Pancreas (tissue), 10 donors: ENCODE results near the gene CHD1. TPM values are rescaled to one million over a fixed set of nuclear protein-coding genes. Genes with fewer than 3 reads are reported as not detected.

Experiments
- ATAC-seq, 4 donors: fragments of 200-7000 bp; cut with Tn5 transposase; one replicate each; pipeline versions ENCODE4 v1.8.0 to v1.9.1; 2020; ENCODE audit warnings: mild to moderate bottlenecking in 4 of 4, moderate library complexity in 4 of 4
- DNase-seq, 6 donors: peaks; one replicate each; pipeline ENCODE4 v3.0.0-alpha.2; 2020
- FAIRE-seq: peaks from 2 replicates; lab custom pipeline; 2012; peaks lifted over from hg19 to GRCh38; lab: Jason Lieb, UNC
- H3K27ac ChIP-seq, 4 donors: fragments of 200-600 bp; sonication (generic); 1 replicate in 3 of 4; 2 replicates in 1 of 4; pipeline versions ENCODE4 v1.5.0 to v1.8.0; 2020
- H3K27me3 ChIP-seq, 4 donors: fragments of 200-600 bp; one replicate each; pipeline ENCODE4 v1.8.0; 2021
- H3K36me3 ChIP-seq, 3 donors: fragments of 200-600 bp; sonication (generic) in 1 of 3; one replicate each; pipeline versions ENCODE4 v1.5.0 to v1.8.0; 2020 to 2021
- H3K4me1 ChIP-seq, 3 donors: fragments of 200-600 bp; one replicate each; pipeline ENCODE4 v1.8.0; 2021
- H3K4me3 ChIP-seq, 4 donors: fragments of 200-600 bp; sonication (generic) in 2 of 4; one replicate each; pipeline versions ENCODE4 v1.5.0 to v1.8.0; 2020 to 2021
- H3K9me3 ChIP-seq, 4 donors: fragments of 200-600 bp; one replicate each; pipeline ENCODE4 v1.8.0; 2021
- WGBS, 2 donors: extraction: QIAGEN DNeasy Blood & Tissue Kit; methylation state at CpG; one replicate each; pipeline ENCODE4 v1.1.7; 2013; 5-methylcytosine and 5-hydroxymethylcytosine counted together
- intact Hi-C, 3 donors: fragments of 100-400 bp; cut with DNase I; formaldehyde crosslinking; loops; one replicate each; pipeline versions ENCODE4 v1.11.1 to v1.14.2; 2022
- polyA plus RNA-seq, 2 donors: library from polyadenylated mRNA; stranded (reverse); fragments of 200-250 nt; gene quantifications; one replicate each; pipeline ENCODE4 v1.2.3, GENCODE V29; 2013
- total RNA-seq, 6 donors: library from RNA; stranded (reverse); fragmentation: NEBNext Ultra II Directional in 4 of 6; extraction: Animal tissue kit (Norgen Biotek cat#: 25700) in 4 of 6; gene quantifications; one replicate each; pipeline versions ENCODE4 v1.2.1 to v1.2.4, GENCODE V29; 2021 to 2023
- TF ChIP-seq, protein P1 (sequence below), 4 donors: fragments of 200-600 bp; sonication (generic) in 3 of 4; IDR thresholded peaks; one replicate each; pipeline versions ENCODE4 v1.5.0 to v1.8.0; 2021; ENCODE audit warnings: antibody characterized with exemption in 4 of 4
- donor health status: healthy with polysubstance abuse.
- donor health status: DM: no; HTN: no; CAD: no; lungs with moderate emphysema.
- donor health status: DM: no; HTN: no; CAD: no.
- donor health status: control.
- donor health status: control.
- donor health status: Bipolar disorder and iron deficiency.
- donor health status: DM: yes; HTN: yes; CAD: no.
- donor health status: DM: no; HTN: no; CAD: no.
- donor health status: DM: no; HTN: no; CAD: no.
- donor health status: DM: yes; HTN: yes; CAD: no.

Gene CHD1
- total and polyA plus RNA-seq, 8 donors, result 10.1 to 20.7 (median 12.4) TPM

DNA sequence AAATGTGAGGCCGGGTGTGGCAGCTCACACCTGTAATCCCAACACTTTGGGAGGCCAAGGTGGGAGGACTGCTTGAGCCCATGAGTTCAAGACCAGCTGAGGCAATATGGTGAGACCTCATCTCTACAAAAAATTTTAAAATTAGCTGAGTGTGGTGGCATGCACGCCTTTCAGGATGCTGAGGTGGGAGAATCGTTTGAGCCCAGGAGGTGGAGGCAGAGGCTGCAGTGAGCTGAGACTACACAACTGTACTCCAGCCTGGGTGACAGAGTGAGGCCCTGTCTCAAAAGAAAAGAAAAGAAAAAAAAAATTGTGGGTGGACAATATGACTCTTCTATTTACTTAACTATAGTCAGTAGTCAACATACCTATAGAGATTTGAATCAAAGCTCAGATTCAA, 4.8 kb downstream of the CHD1 start:
- TF ChIP-seq, protein P1, sequence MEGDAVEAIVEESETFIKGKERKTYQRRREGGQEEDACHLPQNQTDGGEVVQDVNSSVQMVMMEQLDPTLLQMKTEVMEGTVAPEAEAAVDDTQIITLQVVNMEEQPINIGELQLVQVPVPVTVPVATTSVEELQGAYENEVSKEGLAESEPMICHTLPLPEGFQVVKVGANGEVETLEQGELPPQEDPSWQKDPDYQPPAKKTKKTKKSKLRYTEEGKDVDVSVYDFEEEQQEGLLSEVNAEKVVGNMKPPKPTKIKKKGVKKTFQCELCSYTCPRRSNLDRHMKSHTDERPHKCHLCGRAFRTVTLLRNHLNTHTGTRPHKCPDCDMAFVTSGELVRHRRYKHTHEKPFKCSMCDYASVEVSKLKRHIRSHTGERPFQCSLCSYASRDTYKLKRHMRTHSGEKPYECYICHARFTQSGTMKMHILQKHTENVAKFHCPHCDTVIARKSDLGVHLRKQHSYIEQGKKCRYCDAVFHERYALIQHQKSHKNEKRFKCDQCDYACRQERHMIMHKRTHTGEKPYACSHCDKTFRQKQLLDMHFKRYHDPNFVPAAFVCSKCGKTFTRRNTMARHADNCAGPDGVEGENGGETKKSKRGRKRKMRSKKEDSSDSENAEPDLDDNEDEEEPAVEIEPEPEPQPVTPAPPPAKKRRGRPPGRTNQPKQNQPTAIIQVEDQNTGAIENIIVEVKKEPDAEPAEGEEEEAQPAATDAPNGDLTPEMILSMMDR (IDR thresholded peaks at IDR 0.05), result no peak
- H3K4me3 ChIP-seq, result no peak overlapping the region
- no peaks in the 10 kb centered on the region for H3K9me3 ChIP-seq
- H3K4me1 ChIP-seq, result peaks cover 18 to 21% (median 19%) of the 10 kb centered on the region in 3 donors
- intact Hi-C loops, result no loop called here
- DNase-seq, result no peak
- FAIRE-seq, result no peak
- 87 to 93% methylated on average over 3 of the region's 3 CpGs for WGBS, 2 donors
- ATAC-seq, result no peak
- no peak overlapping the region for H3K27ac ChIP-seq
- no peaks in the 10 kb centered on the region for H3K27me3 ChIP-seq
- peaks cover 4 to 20% (median 17%) of the 10 kb centered on the region in 3 donors for H3K36me3 ChIP-seq

DNA sequence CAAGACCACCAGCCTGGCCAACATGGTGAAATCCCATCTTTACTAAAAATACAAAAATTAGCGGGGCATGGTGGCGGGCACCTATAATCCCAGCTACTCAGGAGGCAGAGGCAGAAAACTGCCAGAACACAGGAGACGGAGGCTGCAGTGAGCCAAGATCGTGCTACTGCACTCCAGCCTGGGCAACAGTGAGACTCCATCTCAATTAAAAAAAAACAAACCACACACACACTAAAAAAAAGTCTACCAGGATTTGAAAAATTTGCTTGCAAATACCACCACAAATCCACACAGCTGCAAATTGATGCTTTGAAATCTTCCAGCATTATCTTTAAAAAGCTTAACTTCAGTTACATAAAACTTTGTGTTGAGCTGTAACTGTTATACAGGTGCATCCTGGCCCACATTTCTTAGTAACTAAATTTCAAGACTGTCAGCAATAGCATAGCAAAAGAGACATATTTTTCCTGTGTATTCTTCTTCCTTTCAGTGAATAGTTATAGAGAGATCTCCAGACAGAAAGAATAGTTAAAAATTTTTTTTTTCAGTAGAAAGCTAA, 6.8 kb downstream of the CHD1 start:
- Histone ChIP-seq H3K36me3 (peaks cover 4 to 20% (median 17%) of the 10 kb centered on the region in 3 donors), H3K27me3 (no peaks in the 10 kb centered on the region), H3K9me3 (no peaks in the 10 kb centered on the region), H3K4me1 (peaks cover 15 to 21% (median 20%) of the 10 kb centered on the region in 3 donors), H3K4me3 (no peak overlapping the region), H3K27ac (no peak overlapping the region)
- FAIRE-seq (no peak), DNase-seq (no peak), ATAC-seq (no peak)
- intact Hi-C loops, result no loop called here
- 96 to 97% methylated on average over 4 of the region's 4 CpGs for WGBS, 2 donors
- TF ChIP-seq, protein P1 (IDR thresholded peaks at IDR 0.05), result no peak

DNA sequence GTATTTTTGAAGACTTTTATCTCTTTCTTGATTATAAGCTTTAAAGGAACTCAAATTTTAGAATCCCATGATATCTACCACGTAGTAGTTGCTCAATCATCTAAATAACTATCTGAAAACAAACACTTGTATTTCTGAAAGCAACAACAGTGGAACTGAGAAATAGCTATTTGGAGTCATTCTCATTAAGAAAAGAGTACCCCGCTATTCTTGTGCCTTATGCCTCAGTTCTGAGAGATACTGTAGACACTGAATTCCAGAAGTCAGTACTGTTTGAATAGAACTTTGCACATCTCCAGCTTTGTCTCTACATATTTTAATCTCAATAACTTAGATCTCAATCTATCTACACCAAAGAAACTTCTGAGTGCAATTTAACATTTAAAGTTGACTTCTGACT, 11.4 kb downstream of the CHD1 start:
- H3K27ac ChIP-seq, result no peak overlapping the region
- intact Hi-C loops, result no loop called here
- no peak for DNase-seq

DNA sequence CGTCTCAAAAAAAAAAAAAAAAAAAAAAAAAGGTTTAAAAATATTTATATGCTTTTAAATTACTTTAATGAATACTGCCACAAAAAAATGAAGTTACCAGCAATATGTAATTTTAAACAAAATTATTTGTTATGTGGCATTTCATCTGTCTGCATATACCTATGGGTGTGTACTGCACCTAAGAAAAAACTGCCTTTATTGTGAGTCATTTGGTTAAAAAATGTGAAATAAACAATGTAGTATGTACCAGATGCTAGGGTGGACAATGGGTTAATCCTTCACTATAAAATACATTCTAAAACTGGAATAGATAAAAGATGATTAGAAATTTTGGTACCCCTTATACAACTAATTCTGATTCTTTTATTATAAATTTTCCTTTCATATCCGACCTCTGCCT, 12.3 kb downstream of the CHD1 start:
- Histone ChIP-seq H3K36me3 (peaks cover 0 to 5% (median 0%) of the 10 kb centered on the region in 3 donors), H3K27me3 (no peaks in the 10 kb centered on the region), H3K4me3 (no peak overlapping the region), H3K9me3 (no peaks in the 10 kb centered on the region), H3K4me1 (peaks cover 4 to 8% (median 7%) of the 10 kb centered on the region in 3 donors), H3K27ac (no peak overlapping the region)
- no peak for DNase-seq
- FAIRE-seq, result no peak
- whole genome bisulfite sequencing, 2 donors, result 61 to 65% methylated on average over 2 of the region's 2 CpGs
- intact Hi-C loops, result no loop called here
- TF ChIP-seq, protein P1 (IDR thresholded peaks at IDR 0.05), result no peak
- ATAC-seq, result no peak

More for the DNA sequence above, 11.4 kb downstream of the CHD1 start:
- peaks cover 1 to 7% (median 4%) of the 10 kb centered on the region in 3 donors for H3K36me3 ChIP-seq
- H3K27me3 ChIP-seq, result no peaks in the 10 kb centered on the region
- TF ChIP-seq, protein P1 (IDR thresholded peaks at IDR 0.05), result no peak
- 58 to 59% methylated on average over 2 of the region's 2 CpGs for WGBS, 2 donors
- ATAC-seq (no peak), FAIRE-seq (no peak)
- H3K4me1 ChIP-seq, result peaks cover 4 to 8% (median 7%) of the 10 kb centered on the region in 3 donors
- no peaks in the 10 kb centered on the region for H3K9me3 ChIP-seq
- H3K4me3 ChIP-seq, result no peak overlapping the region

DNA sequence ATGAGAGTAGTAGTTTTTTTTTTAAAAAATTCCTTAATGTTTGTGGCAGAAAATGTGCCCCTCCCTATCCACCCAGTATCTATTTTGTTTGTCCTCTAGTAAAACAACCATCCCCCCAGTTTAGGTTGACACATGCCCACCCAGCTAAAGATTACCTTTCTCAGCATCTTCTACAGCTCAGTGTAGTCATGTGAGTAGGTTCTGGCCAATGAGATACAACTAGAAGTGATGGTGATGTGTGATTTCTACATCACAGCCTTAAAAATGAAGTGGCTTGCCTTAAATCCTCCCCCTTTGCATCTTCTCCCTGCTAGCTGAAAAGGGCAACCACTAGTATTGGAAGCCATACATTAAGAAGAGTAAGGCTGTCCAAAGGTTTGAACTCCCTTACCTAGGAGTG, 14.9 kb downstream of the CHD1 start:
- Histone ChIP-seq H3K9me3 (no peaks in the 10 kb centered on the region), H3K27ac (no peak overlapping the region), H3K4me1 (peaks cover 0 to 7% (median 1%) of the 10 kb centered on the region in 3 donors), H3K36me3 (no peaks in the 10 kb centered on the region), H3K4me3 (no peak overlapping the region), H3K27me3 (no peaks in the 10 kb centered on the region)
- FAIRE-seq (no peak), DNase-seq (no peak), ATAC-seq (no peak)
- intact Hi-C loops, result no loop called here
- TF ChIP-seq, protein P1 (IDR thresholded peaks at IDR 0.05), result no peak
